HG03460 (cell line): ENCODE measurements around the gene TRMT11.
A peak's percentile ranks its signal among the peaks of the same experiment; 100 is the strongest.
"Not testable (repeated sequence)": the region's sequence is repeated elsewhere in the genome, so short reads cannot be mapped to it uniquely, and the experiment has no call there.

Experiments
- ATAC-seq: cut with Tn5 transposase; IDR thresholded peaks from one replicate; pipeline ENCODE4 v1.9.1; 2021; ENCODE audit not compliant: unreplicated experiment

Gene TRMT11

GRCh38 chr6:125991653-125992052 is 5.3 kb downstream of the TRMT11 start:
- ATAC-seq = no peak

GRCh38 chr6:125994670-125995488 is 8.5 kb downstream of the TRMT11 start:
- no peak for ATAC-seq

- ATAC-seq = peak; percentile 90
Measured at GRCh38 chr6:125995972-125996580, 9.7 kb downstream of the TRMT11 start.

- ATAC-seq = no peak
Measured at GRCh38 chr6:126002755-126003679, 16.7 kb downstream of the TRMT11 start.

- no peak for ATAC-seq
Measured at GRCh38 chr6:126007800-126008199, 21.5 kb downstream of the TRMT11 start.

GRCh38 chr6:126010040-126010439 is 23.7 kb downstream of the TRMT11 start:
- no peak for ATAC-seq

GRCh38 chr6:126015863-126016262 is 29.5 kb downstream of the TRMT11 start:
- ATAC-seq = no peak

GRCh38 chr6:126016591-126016990 is 30.3 kb downstream of the TRMT11 start:
- no peak for ATAC-seq

GRCh38 chr6:126017668-126018067 is 31.3 kb downstream of the TRMT11 start:
- ATAC-seq = no peak

- no peak for ATAC-seq
Measured at GRCh38 chr6:126020305-126021050, 34.1 kb downstream of the TRMT11 start.

GRCh38 chr6:126023474-126023873 is 37.1 kb downstream of the TRMT11 start:
- ATAC-seq = not testable (repeated sequence)

GRCh38 chr6:126026001-126026400 is 39.7 kb downstream of the TRMT11 start:
- no peak for ATAC-seq

GRCh38 chr6:126027601-126028000 is 41.3 kb downstream of the TRMT11 start:
- no peak for ATAC-seq

GRCh38 chr6:126030045-126030444 is 43.7 kb downstream of the TRMT11 start:
- no peak for ATAC-seq

GRCh38 chr6:126033696-126034095 is 47.4 kb downstream of the TRMT11 start:
- ATAC-seq = peak; percentile 94

GRCh38 chr6:126034656-126035055 is 48.3 kb downstream of the TRMT11 start:
- ATAC-seq = no peak

- no peak for ATAC-seq
Measured at GRCh38 chr6:126035764-126036163, 49.4 kb downstream of the TRMT11 start.

- no peak for ATAC-seq
Measured at GRCh38 chr6:126038234-126038633, 51.9 kb downstream of the TRMT11 start.

GRCh38 chr6:126039284-126039683 is 52.9 kb downstream of the TRMT11 start:
- ATAC-seq = no peak

- no peak for ATAC-seq
Measured at GRCh38 chr6:126040394-126040793, 54.1 kb downstream of the TRMT11 start.

GRCh38 chr6:126040826-126041225 is 54.5 kb downstream of the TRMT11 start:
- ATAC-seq = no peak
